GM12874 (cell line): Measurements from ENCODE around the gene KIF26B.

Source experiments
- CTCF ChIP-seq: IDR thresholded peaks from 2 replicates; pipeline ENCODE4 v1.5.1; 2011; ENCODE audit warnings: low read depth, mild to moderate bottlenecking, control low read depth, low read length, moderate library complexity; ENCODE audit not compliant: insufficient read depth

The KIF26B gene

GRCh38 chr1:245677461-245678240 lies 522.9 kb downstream of the KIF26B start:
- TF ChIP-seq CTCF, result no peak

DNA sequence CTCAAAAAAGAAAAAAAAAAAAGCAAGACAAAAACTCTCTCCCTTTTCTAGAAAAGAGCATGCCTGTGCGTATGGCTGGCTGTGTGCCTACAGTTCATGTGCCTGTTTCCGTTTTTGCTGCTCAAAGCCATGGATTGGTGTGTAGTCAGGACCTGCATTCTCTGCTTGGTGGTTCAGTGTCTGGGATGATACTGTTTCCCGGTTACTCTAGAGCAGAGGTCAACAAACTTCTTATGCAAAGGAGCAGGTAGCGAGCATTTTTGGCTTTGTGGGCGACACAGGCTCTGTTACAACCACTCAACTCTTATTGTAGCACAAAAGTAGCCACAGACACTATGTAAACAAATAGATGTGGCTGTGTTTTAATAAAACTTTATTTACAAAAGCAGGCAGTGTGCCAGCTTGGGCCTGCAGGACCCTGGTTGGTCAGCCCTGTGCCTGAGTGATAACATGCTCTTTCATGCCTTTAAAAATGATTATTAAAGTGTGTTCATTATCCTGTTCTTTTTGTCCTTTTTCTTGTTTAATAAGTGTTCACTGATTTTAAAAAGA lies 524.2 kb downstream of the KIF26B start:
- TF ChIP-seq CTCF, result no peak

GRCh38 chr1:245679821-245680780 lies 525.3 kb downstream of the KIF26B start:
- no peak for TF ChIP-seq CTCF

DNA sequence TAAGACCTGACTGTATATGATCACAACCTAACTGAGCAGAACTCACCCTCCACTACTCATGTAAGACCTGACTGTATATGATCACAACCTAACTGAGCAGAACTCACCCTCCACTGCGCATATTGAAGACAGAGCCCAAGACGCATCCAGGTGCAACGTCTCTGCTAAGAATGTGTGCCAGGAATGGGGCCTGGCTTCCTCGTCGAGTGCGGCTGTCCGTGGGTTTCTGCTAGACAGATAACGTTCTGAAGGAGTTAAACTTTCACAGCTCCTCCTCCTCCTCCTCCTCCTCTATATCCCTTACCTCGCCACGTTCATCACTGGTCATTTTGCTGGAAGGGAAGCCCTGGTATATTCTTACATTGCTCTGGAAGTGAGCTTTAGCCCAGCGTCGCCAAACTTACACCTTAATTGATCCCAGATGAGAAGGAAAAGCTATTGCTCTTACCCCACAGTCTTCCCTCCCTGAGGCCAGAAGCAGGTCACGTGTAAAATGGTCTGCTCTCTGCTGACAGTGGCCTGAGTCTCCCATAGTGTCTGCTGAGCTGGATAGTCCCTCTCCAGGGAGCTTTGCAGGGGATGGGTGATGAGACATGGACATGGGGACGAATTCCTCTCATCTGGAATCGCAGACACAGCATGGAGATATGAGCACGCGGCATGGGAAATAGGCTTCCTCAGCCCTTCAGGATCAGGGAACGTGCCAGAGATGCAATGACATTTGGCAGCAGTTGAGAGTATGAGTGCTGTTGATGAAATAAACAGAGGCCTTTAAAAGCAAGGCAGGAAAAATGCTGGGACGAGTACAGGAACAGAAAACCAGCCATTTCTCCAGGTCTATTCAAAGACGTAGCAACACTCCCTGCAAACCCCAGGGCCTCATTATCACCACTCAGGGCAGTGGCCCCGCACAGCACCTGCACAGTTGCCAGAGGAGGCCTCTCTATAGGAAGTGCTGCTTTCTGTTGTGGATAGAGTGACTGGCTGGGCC lies 528.1 kb downstream of the KIF26B start:
- no peak for TF ChIP-seq CTCF

GRCh38 chr1:245683676-245684075 lies 528.9 kb downstream of the KIF26B start:
- no peak for TF ChIP-seq CTCF

DNA sequence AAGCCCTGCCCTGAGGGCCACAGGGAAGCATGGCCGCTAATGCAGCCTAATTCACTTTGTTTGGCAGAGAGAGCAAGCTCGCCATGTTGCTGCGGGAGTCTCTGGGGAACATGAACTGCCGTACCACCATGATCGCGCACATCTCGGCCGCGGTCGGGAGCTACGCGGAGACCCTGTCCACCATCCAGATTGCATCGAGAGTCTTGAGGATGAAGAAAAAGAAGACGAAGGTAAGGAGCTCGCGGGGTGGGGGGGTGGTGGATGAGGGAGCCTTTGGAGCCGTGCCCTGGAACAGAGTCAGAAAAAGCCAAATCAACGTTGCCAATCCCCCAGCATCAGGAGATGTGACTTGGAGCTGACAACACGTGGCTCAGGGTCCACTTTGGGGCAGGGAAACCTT lies 529.4 kb downstream of the KIF26B start:
- no peak for TF ChIP-seq CTCF
